ENCODE data around the gene JUNB.
A peak's percentile ranks its signal among the peaks of the same experiment; 100 is the strongest.

The JUNB gene

GRCh38 chr19:12752056-12752781, 39.1 kb upstream of the JUNB start:
- TF ChIP-seq, protein P1, sequence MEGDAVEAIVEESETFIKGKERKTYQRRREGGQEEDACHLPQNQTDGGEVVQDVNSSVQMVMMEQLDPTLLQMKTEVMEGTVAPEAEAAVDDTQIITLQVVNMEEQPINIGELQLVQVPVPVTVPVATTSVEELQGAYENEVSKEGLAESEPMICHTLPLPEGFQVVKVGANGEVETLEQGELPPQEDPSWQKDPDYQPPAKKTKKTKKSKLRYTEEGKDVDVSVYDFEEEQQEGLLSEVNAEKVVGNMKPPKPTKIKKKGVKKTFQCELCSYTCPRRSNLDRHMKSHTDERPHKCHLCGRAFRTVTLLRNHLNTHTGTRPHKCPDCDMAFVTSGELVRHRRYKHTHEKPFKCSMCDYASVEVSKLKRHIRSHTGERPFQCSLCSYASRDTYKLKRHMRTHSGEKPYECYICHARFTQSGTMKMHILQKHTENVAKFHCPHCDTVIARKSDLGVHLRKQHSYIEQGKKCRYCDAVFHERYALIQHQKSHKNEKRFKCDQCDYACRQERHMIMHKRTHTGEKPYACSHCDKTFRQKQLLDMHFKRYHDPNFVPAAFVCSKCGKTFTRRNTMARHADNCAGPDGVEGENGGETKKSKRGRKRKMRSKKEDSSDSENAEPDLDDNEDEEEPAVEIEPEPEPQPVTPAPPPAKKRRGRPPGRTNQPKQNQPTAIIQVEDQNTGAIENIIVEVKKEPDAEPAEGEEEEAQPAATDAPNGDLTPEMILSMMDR (IDR thresholded peaks at IDR 0.05; ENCODE audit: low read depth, low read length): no peak
- no peak for DNase-seq (ENCODE audit: low read depth, low spot score)
- in situ Hi-C loops (cut with HindIII; ENCODE audit: low sequenced_read_pairs): no loop called here
- H3K4me3 ChIP-seq (ENCODE audit: low read depth, low read length): no peak overlapping the region

GRCh38 chr19:12754465-12755196, 36.7 kb upstream of the JUNB start:
- no peak overlapping the region for H3K4me3 ChIP-seq (ENCODE audit: low read depth, low read length)
- no peak for DNase-seq (ENCODE audit: low read depth, low spot score)
- in situ Hi-C loops (cut with HindIII; ENCODE audit: low sequenced_read_pairs): no loop called here
- TF ChIP-seq, protein P1 (IDR thresholded peaks at IDR 0.05; ENCODE audit: low read depth, low read length): no peak

DNA sequence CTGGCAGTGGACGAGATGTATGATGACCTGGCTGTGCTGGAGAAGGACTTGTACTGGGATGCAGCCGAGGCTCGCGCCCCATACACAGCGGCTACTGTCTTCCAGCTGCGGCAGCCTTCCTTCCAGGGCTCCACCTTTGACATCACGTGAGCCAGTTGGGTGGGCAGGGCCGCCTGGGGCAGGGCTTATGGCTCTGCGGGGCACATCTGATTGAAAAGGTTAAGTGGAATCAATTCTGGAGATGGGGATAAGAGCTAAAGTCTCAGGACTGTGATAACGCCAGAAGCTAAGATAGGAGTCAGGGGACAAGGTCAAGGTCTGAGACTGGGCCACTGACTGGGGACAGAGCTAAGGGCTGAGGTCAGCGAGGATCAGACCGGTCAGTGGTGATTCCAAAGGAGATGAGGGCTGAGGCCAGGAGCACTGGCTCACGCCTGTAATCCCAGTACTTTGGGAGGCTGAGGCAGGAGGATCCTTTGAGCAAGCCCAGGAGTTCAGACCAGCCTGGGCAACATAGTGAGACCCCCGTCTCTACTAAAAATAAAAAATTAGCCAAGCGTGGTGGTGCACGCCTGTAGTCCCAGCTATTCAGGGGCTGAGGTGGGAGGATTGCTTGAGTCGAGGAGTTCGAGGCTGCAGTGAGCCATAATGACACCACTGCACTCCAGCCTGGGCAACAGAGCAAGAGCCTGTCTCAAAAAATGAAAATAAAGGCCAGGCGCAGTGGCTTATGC, 35.0 kb upstream of the JUNB start:
- no peak for DNase-seq (ENCODE audit: low read depth, low spot score)
- H3K4me3 ChIP-seq (ENCODE audit: low read depth, low read length): no peak overlapping the region
- in situ Hi-C loops (cut with HindIII; ENCODE audit: low sequenced_read_pairs): no loop called here
- TF ChIP-seq, protein P1 (IDR thresholded peaks at IDR 0.05; ENCODE audit: low read depth, low read length): no peak

GRCh38 chr19:12757544-12758274, 33.6 kb upstream of the JUNB start:
- in situ Hi-C loops (cut with HindIII; ENCODE audit: low sequenced_read_pairs): no loop called here
- peak overlapping the region; percentile 17 for H3K4me3 ChIP-seq (ENCODE audit: low read depth, low read length)
- peak; percentile 72 for DNase-seq (ENCODE audit: low read depth, low spot score)
- TF ChIP-seq, protein P1 (IDR thresholded peaks at IDR 0.05; ENCODE audit: low read depth, low read length): peak; percentile 85

- H3K4me3 ChIP-seq (ENCODE audit: low read depth, low read length): no peak overlapping the region
- no peak for DNase-seq (ENCODE audit: low read depth, low spot score)
- TF ChIP-seq, protein P1 (IDR thresholded peaks at IDR 0.05; ENCODE audit: low read depth, low read length): no peak
- in situ Hi-C loops (cut with HindIII; ENCODE audit: low sequenced_read_pairs): no loop called here
Observed at GRCh38 chr19:12759686-12760085, 31.6 kb upstream of the JUNB start.

DNA sequence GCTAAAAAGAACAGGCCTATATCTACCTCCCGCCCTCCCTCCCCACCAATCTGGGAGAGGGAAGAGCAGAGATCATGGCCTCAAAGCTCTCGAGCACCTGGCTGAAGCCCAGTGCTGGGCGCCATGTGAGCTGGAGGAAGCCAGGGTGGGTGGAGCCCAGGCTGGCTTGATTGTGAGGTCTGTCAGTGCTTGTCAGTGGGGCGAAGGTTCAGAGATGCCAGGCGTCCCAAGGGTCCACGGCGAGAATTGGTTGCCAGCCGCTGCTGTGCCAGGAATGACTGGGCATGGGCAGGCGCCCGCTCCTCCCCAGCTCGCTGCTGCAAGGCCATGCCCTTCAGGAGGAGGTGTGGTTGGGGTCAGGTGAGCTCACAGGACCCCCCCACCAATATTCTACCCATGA, 28.2 kb upstream of the JUNB start:
- no peak for DNase-seq (ENCODE audit: low read depth, low spot score)
- in situ Hi-C loops (cut with HindIII; ENCODE audit: low sequenced_read_pairs): no loop called here
- H3K4me3 ChIP-seq (ENCODE audit: low read depth, low read length): no peak overlapping the region
- TF ChIP-seq, protein P1 (IDR thresholded peaks at IDR 0.05; ENCODE audit: low read depth, low read length): no peak
